Measurements from ENCODE around the gene RAB3D. TPM values are rescaled to one million over a fixed set of nuclear protein-coding genes. Genes with fewer than 3 reads are reported as not detected.

The RAB3D gene
- total RNA-seq, 1 experiment from 2014 or later, result 7.1 TPM

GRCh38 chr19:11330127-11330526 lies 9.3 kb downstream of the RAB3D start:
- H3K9me3 Mint-ChIP-seq (ENCODE audit: low read depth, unreplicated experiment), result no peaks in the 10 kb centered on the region
- H3K4me1 Mint-ChIP-seq (ENCODE audit: low read depth, unreplicated experiment), result no peaks in the 10 kb centered on the region
- no peak overlapping the region for H3K4me3 Mint-ChIP-seq (ENCODE audit: low read depth, unreplicated experiment)
- H3K27ac Mint-ChIP-seq (ENCODE audit: unreplicated experiment), result no peak overlapping the region
- H3K36me3 Mint-ChIP-seq (ENCODE audit: insufficient read depth, unreplicated experiment), result no peaks in the 10 kb centered on the region
- no peak for DNase-seq
- intact Hi-C loops (cut with micrococcal nuclease; ENCODE audit: unreplicated experiment), result no loop called here
- H3K27me3 Mint-ChIP-seq (ENCODE audit: unreplicated experiment), result no peaks in the 10 kb centered on the region
- TF ChIP-seq CTCF (IDR thresholded peaks at IDR 0.05; ENCODE audit: unreplicated experiment), result no peak
- no TSS peak for BruUV-seq (replicated peaks)
- CTCF ChIA-PET, result no interaction called here

GRCh38 chr19:11325544-11325943 lies 13.9 kb downstream of the RAB3D start:
- no TSS peak for BruUV-seq (replicated peaks)
- CTCF ChIA-PET, result no interaction called here
- Mint-ChIP-seq H3K9me3 (ENCODE audit: low read depth, unreplicated experiment) (no peaks in the 10 kb centered on the region), H3K36me3 (ENCODE audit: insufficient read depth, unreplicated experiment) (no peaks in the 10 kb centered on the region), H3K27me3 (ENCODE audit: unreplicated experiment) (no peaks in the 10 kb centered on the region), H3K4me3 (ENCODE audit: low read depth, unreplicated experiment) (no peak overlapping the region), H3K4me1 (ENCODE audit: low read depth, unreplicated experiment) (peaks cover 26% of the 10 kb centered on the region), H3K27ac (ENCODE audit: unreplicated experiment) (no peak overlapping the region)
- intact Hi-C loops (cut with micrococcal nuclease; ENCODE audit: unreplicated experiment), result loop anchor here (10.0 kb wide), 1 partner anchor 49 kb away; the partner anchor contains the start of gene SWSAP1
- TF ChIP-seq CTCF (IDR thresholded peaks at IDR 0.05; ENCODE audit: unreplicated experiment), result no peak
- no peak for DNase-seq

DNA sequence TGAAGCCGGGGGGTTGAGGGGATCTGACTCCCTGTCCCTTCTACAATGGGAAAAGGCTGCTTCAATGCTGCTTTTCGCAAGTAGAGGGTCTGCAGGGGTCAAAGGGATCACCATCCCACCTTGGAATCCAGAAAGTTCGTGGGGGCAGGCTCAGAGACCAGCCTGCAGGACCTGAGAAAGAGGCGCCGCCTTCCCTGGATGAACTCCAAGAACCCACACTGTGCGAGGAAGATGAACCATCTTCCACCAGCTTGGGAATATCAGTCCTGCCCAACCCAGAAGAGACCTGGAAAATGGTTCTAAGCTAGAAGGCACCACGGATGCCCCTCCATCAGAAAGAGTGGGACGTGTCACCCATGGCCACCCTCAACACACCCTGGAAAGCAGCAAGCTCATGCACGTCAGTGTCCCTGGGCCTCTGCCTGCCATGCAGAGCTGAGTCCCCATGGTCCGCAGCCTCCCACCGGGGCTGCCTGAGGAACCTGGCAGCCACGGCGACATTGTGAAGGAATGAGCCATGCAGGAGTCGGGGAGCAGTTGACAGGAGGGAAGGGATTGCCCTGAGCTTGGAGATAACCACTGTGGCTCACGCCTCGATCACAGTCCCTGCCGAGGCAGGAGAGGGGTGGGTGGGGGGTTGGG lies 14.6 kb downstream of the RAB3D start:
- CTCF ChIA-PET, result interaction anchor here (1.0 to 1.4 kb wide), 3 partner anchors 31 to 56 kb away, joined by 3 to 8 read pairs (median 3); partner anchors contain the start of gene SWSAP1
- Mint-ChIP-seq H3K27ac (ENCODE audit: unreplicated experiment) (no peak overlapping the region), H3K9me3 (ENCODE audit: low read depth, unreplicated experiment) (no peaks in the 10 kb centered on the region), H3K4me3 (ENCODE audit: low read depth, unreplicated experiment) (no peak overlapping the region), H3K36me3 (ENCODE audit: insufficient read depth, unreplicated experiment) (no peaks in the 10 kb centered on the region), H3K4me1 (ENCODE audit: low read depth, unreplicated experiment) (peaks cover 26% of the 10 kb centered on the region), H3K27me3 (ENCODE audit: unreplicated experiment) (no peaks in the 10 kb centered on the region)
- intact Hi-C loops (cut with micrococcal nuclease; ENCODE audit: unreplicated experiment), result loop anchor here (10.0 kb wide), 1 partner anchor 50 kb away; the partner anchor contains the start of gene SWSAP1
- no peak for TF ChIP-seq CTCF (IDR thresholded peaks at IDR 0.05; ENCODE audit: unreplicated experiment)
- no peak for DNase-seq
- no TSS peak for BruUV-seq (replicated peaks)

- no peak for TF ChIP-seq CTCF (IDR thresholded peaks at IDR 0.05; ENCODE audit: unreplicated experiment)
- intact Hi-C loops (cut with micrococcal nuclease; ENCODE audit: unreplicated experiment), result loop anchor here (10.0 kb wide), 1 partner anchor 51 kb away; the partner anchor contains the start of gene SWSAP1
- CTCF ChIA-PET, result interaction anchor here (0.6 to 1.4 kb wide), 6 partner anchors 22 to 628 kb away, joined by 3 to 8 read pairs (median 3); partner anchors contain the start of genes CCDC159 and SWSAP1
- BruUV-seq (replicated peaks), result no TSS peak
- Mint-ChIP-seq H3K36me3 (ENCODE audit: insufficient read depth, unreplicated experiment) (no peaks in the 10 kb centered on the region), H3K27me3 (ENCODE audit: unreplicated experiment) (no peaks in the 10 kb centered on the region), H3K27ac (ENCODE audit: unreplicated experiment) (peak overlapping the region; percentile 23), H3K9me3 (ENCODE audit: low read depth, unreplicated experiment) (no peaks in the 10 kb centered on the region), H3K4me3 (ENCODE audit: low read depth, unreplicated experiment) (no peak overlapping the region), H3K4me1 (ENCODE audit: low read depth, unreplicated experiment) (peaks cover 26% of the 10 kb centered on the region)
- peak; percentile 75 for DNase-seq
Measured at GRCh38 chr19:11324079-11324661, 15.3 kb downstream of the RAB3D start.

All from Calu3 (cell line).